Upper lobe of left lung (tissue), 6 donors: ENCODE data around the gene DIP2C. TPM values are rescaled to one million over a fixed set of nuclear protein-coding genes. Genes with fewer than 3 reads are reported as not detected.

Experiments used
- ATAC-seq, 2 donors: fragments of 200-7000 bp; cut with Tn5 transposase; one replicate each; pipeline ENCODE4 v1.9.1; 2022; ENCODE audit warnings: mild to moderate bottlenecking in 2 of 2, moderate library complexity in 2 of 2; ENCODE audit not compliant: low FRiP score in 2 of 2
- DNase-seq, 2 donors: peaks; one replicate each; pipeline ENCODE4 v3.0.0-alpha.2; 2019 to 2020
- H3K27ac ChIP-seq, 4 donors: fragments of 200-600 bp; sonication (generic); one replicate each; pipeline ENCODE4 v1.5.1; 2016 to 2019
- H3K27me3 ChIP-seq, 4 donors: fragments of 200-600 bp; sonication (generic); one replicate each; pipeline ENCODE4 v1.5.1; 2017 to 2019
- H3K36me3 ChIP-seq, 4 donors: fragments of 200-600 bp; sonication (generic); one replicate each; pipeline ENCODE4 v1.5.1; 2016 to 2019
- H3K4me1 ChIP-seq, 4 donors: fragments of 200-600 bp; sonication (generic); one replicate each; pipeline ENCODE4 v1.5.1; 2018 to 2019
- H3K4me3 ChIP-seq, 4 donors: fragments of 200-600 bp; sonication (generic); one replicate each; pipeline ENCODE4 v1.5.1; 2017 to 2019; ENCODE audit warnings: mild to moderate bottlenecking in 2 of 4, moderate library complexity in 1 of 4
- H3K9me3 ChIP-seq, 4 donors: fragments of 200-600 bp; sonication (generic); one replicate each; pipeline ENCODE4 v1.5.1; 2018 to 2019
- EP300 ChIP-seq, 4 donors: sonication (generic); formaldehyde crosslinking; IDR thresholded peaks; one replicate each; pipeline ENCODE4 v1.5.1; 2017; ENCODE audit warnings: antibody characterized with exemption in 4 of 4, control low read depth in 2 of 4
- POLR2A ChIP-seq, 4 donors: fragments of 450-650 bp; IDR thresholded peaks; one replicate each; pipeline ENCODE4 v1.5.1; 2016 to 2017; ENCODE audit warnings: antibody characterized with exemption in 4 of 4, mild to moderate bottlenecking in 2 of 4
- POLR2AphosphoS5 ChIP-seq, 2 donors: sonication (generic); formaldehyde crosslinking; IDR thresholded peaks; one replicate each; pipeline ENCODE4 v1.5.1; 2017; ENCODE audit warnings: antibody characterized with exemption in 2 of 2
- WGBS, 2 donors: methylation state at CpG; one replicate each; pipeline ENCODE4 v1.1.5; 2017 to 2018; 5-methylcytosine and 5-hydroxymethylcytosine counted together
- total RNA-seq, 6 donors: library from RNA; depleted of rRNA in 4 of 6; stranded (reverse); fragments of >200 nt in 4 of 6; gene quantifications; one replicate each; pipeline versions ENCODE4 v1.1.0 to v1.2.1, GENCODE V29; 2016 to 2021
- TF ChIP-seq, protein P1 (sequence below), 6 experiments: fragments of 450-650 bp in 4 of 6; fragments of 200-600 bp in 2 of 6; sonication (generic) in 2 of 6; IDR thresholded peaks; one replicate each; pipeline ENCODE4 v1.5.1; 2016 to 2019; ENCODE audit warnings: antibody characterized with exemption in 6 of 6
- donor health status: DM: no; HTN: no; CAD: no; lungs with moderate emphysema.
- donor health status: DM: no; HTN: yes; CAD: no; lungs with severe emphysema.

The DIP2C gene
- total RNA-seq, 6 donors from 2014 or later: 11.6 to 32.5 (median 14.7) TPM

DNA sequence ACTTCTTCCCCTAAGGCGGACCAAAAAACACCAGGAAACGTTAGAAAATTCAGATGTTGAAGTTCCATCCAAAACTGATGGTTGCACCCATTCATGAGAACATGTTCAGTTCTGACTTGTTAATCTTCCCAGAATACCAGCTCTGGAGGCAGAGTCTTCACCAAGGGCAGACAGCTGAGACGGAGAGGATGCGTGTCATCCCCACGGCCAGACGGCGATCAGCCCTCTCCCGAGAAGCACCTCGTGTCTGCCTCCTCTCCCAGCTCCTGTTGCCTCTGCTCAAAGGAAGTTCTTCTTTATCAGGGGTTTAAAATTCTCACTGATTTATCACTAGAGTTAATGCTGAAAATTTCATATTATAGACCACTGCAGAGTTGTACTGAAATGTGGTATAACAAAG, 284.5 kb downstream of the DIP2C start:
- Histone ChIP-seq H3K36me3 (peaks cover 0 to 20% (median 2%) of the 10 kb centered on the region in 4 donors), H3K27me3 (no peaks in the 10 kb centered on the region), H3K4me3 (no peak overlapping the region), H3K27ac (no peak overlapping the region), H3K9me3 (no peaks in the 10 kb centered on the region), H3K4me1 (no peaks in the 10 kb centered on the region)
- DNase-seq: no peak
- WGBS, 2 donors: 90% methylated on average over 9 of the region's 9 CpGs
- ATAC-seq: no peak
- TF ChIP-seq EP300 (IDR thresholded peaks at IDR 0.05) (no peak), POLR2AphosphoS5 (IDR thresholded peaks at IDR 0.05) (no peak)

DNA sequence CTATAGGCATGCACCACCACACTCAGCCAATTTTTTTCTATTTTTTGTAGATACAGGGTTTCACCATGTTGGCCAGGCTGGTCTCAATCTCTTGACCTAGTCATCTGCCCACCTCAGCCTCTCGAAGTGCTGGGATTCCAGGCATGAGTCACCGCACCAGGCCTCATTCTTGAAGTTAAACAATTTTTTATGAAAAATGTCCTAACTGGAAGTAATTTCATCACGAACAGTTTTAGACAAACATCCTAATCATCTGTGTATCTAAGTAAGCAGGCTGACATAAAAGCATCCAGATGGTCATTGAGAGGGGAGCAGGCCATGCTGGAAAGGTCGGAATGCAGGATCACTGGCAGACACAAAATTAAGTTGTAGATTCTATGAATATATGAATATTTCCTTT, 285.1 kb downstream of the DIP2C start:
- ATAC-seq: peak in 1 of 2 donors; percentile 11
- no peak overlapping the region for H3K27ac ChIP-seq
- no peaks in the 10 kb centered on the region for H3K27me3 ChIP-seq
- 82 to 86% methylated on average over 4 of the region's 4 CpGs for WGBS, 2 donors
- no peaks in the 10 kb centered on the region for H3K4me1 ChIP-seq
- peaks cover 0 to 18% (median 2%) of the 10 kb centered on the region in 4 donors for H3K36me3 ChIP-seq
- no peaks in the 10 kb centered on the region for H3K9me3 ChIP-seq
- no peak for DNase-seq
- H3K4me3 ChIP-seq: no peak overlapping the region
- TF ChIP-seq POLR2A (IDR thresholded peaks at IDR 0.05) (no peak), POLR2AphosphoS5 (IDR thresholded peaks at IDR 0.05) (no peak), EP300 (IDR thresholded peaks at IDR 0.05) (no peak)
- TF ChIP-seq, protein P1, sequence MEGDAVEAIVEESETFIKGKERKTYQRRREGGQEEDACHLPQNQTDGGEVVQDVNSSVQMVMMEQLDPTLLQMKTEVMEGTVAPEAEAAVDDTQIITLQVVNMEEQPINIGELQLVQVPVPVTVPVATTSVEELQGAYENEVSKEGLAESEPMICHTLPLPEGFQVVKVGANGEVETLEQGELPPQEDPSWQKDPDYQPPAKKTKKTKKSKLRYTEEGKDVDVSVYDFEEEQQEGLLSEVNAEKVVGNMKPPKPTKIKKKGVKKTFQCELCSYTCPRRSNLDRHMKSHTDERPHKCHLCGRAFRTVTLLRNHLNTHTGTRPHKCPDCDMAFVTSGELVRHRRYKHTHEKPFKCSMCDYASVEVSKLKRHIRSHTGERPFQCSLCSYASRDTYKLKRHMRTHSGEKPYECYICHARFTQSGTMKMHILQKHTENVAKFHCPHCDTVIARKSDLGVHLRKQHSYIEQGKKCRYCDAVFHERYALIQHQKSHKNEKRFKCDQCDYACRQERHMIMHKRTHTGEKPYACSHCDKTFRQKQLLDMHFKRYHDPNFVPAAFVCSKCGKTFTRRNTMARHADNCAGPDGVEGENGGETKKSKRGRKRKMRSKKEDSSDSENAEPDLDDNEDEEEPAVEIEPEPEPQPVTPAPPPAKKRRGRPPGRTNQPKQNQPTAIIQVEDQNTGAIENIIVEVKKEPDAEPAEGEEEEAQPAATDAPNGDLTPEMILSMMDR (IDR thresholded peaks at IDR 0.05): no peak

DNA sequence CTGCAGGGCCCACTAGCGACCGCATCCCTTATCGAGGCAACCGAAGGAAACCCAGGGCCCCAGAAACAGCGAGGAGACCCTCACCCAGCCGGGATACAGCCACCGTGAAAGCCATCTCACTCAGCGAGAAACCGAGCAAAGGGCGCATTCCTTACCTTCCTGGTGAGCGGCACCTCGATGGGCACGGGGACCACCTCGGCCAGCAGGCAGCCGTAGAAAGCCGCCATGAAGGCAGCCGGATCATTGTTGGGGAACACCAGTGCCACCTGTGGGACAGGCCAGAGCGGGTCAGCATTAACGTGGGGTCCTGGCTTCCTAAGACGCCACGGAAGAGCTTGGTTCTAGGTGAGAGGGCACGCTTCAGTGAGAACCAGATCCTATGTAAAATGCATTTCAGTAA, 290.5 kb downstream of the DIP2C start:
- Histone ChIP-seq H3K36me3 (no peaks in the 10 kb centered on the region), H3K4me1 (peaks cover 0 to 17% (median 8%) of the 10 kb centered on the region in 4 donors), H3K27me3 (no peaks in the 10 kb centered on the region), H3K27ac (no peak overlapping the region), H3K9me3 (no peaks in the 10 kb centered on the region), H3K4me3 (no peak overlapping the region)
- TF ChIP-seq, protein P1 (IDR thresholded peaks at IDR 0.05): no peak
- TF ChIP-seq POLR2A (IDR thresholded peaks at IDR 0.05): no peak
- TF ChIP-seq EP300 (IDR thresholded peaks at IDR 0.05): no peak
- TF ChIP-seq POLR2AphosphoS5 (IDR thresholded peaks at IDR 0.05): no peak
- DNase-seq (peak in 1 of 2 donors; percentile 63), ATAC-seq (no peak)
- WGBS, 2 donors: 91 to 92% methylated on average over 22 of the region's 22 CpGs

DNA sequence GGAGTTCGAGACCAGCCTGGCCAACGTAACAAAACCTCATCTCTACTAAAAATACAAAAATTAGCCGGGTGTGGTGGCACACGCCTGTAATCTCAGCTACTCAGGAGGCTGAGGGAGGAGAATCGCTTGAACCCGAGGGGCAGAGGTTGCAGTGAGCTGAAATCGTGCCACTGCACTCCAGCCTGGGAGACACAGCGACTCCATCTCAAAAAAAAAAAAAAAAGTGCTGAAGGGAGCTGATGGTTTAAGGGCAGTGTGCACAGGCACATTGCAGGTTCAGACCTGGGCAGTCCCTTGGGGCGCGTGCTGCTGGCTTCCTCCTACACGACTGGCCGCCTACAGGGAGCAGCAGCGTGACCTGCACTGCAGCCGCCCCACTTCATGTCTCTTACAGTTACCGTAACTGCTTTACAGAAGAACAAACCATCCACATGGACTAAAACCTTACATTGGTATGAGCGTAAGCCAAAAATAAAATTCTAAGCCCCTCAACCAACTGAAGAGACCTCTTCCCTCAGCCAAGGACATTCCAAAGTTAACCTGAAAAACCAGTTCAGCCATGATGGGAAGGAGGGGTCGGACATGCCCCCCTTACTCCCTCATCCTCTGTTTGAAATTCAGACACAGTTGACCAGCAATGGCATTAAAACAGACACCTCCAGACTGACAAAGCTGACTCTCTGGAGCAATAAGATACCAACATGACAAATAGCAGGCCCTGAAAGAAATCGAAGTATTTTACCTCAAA, 292.0 kb downstream of the DIP2C start:
- no peaks in the 10 kb centered on the region for H3K36me3 ChIP-seq
- no peak overlapping the region for H3K4me3 ChIP-seq
- DNase-seq (peak; percentile 51 to 72), ATAC-seq (peak in 1 of 2 donors; percentile 82)
- no peaks in the 10 kb centered on the region for H3K9me3 ChIP-seq
- 74 to 76% methylated on average over 18 of the region's 18 CpGs for WGBS, 2 donors
- H3K27ac ChIP-seq: peak overlapping the region in 1 of 4 donors; percentile 15
- H3K4me1 ChIP-seq: peaks cover 0 to 17% (median 8%) of the 10 kb centered on the region in 4 donors
- TF ChIP-seq POLR2A (IDR thresholded peaks at IDR 0.05): no peak
- TF ChIP-seq, protein P1 (IDR thresholded peaks at IDR 0.05): no peak
- TF ChIP-seq POLR2AphosphoS5 (IDR thresholded peaks at IDR 0.05): no peak
- TF ChIP-seq EP300 (IDR thresholded peaks at IDR 0.05): no peak
- no peaks in the 10 kb centered on the region for H3K27me3 ChIP-seq

DNA sequence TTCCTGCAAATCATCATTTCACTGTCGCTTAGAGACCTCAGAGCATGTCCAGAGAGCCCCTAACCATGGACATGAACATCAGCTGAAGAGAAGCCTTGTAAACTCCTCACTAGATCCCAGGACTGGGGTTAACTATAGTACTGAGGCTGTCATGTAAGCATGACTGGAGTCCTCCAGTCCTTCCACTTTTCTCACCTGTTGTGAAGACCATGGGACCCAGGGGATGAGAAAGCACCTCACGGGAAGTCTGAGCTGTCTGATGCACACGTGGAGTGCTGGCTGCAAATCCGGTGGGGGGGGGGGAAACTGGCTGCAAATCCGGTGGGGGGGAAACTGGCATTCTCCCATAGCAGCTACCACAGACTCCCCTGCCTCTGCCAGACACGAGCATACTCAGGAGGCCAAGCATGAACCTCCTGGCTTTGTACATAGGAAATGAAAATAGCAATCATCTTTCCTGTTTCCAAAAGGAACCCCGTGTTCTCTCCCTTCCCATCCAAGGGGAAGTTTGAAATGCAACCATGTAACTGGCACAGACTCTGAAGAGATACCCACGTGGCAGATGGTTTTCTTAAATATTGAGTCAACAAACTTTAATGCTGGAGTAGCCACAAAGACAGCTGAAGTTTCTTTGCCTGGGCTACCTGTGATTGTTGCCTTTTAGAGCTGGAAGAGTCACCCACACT, 292.8 kb downstream of the DIP2C start:
- Histone ChIP-seq H3K9me3 (no peaks in the 10 kb centered on the region), H3K27ac (peak overlapping the region in 1 of 4 donors; percentile 15), H3K27me3 (no peaks in the 10 kb centered on the region), H3K4me1 (peaks cover 0 to 17% (median 8%) of the 10 kb centered on the region in 4 donors), H3K36me3 (no peaks in the 10 kb centered on the region), H3K4me3 (no peak overlapping the region)
- TF ChIP-seq, protein P1 (IDR thresholded peaks at IDR 0.05): no peak
- TF ChIP-seq POLR2AphosphoS5 (IDR thresholded peaks at IDR 0.05) (no peak), POLR2A (IDR thresholded peaks at IDR 0.05) (no peak), EP300 (IDR thresholded peaks at IDR 0.05) (no peak)
- DNase-seq: no peak
- WGBS, 2 donors: 45 to 46% methylated on average over 4 to 8 of the region's 8 CpGs
- peak in 1 of 2 donors; percentile 36 for ATAC-seq
